HepG2 (cell line): ENCODE measurements around the gene FBXO24. TPM values are rescaled to one million over a fixed set of nuclear protein-coding genes. Genes with fewer than 3 reads are reported as not detected.

ENCODE experiments used
- ELF3 ChIP-seq: IDR thresholded peaks from 2 replicates; pipeline ENCODE4 v1.6.1; 2016; ENCODE audit warnings: missing genetic modification reagents, missing compliant biosample characterization
- FOXJ3 ChIP-seq: sonication (generic); formaldehyde crosslinking; IDR thresholded peaks from 2 replicates; pipeline ENCODE4 v1.4.0; 2020; ENCODE audit warnings: missing genetic modification reagents, mild to moderate bottlenecking, borderline replicate concordance
- GLMP ChIP-seq: sonication (generic); formaldehyde crosslinking; IDR thresholded peaks from 2 replicates; pipeline ENCODE4 v1.9.0; 2021; ENCODE audit warnings: missing genetic modification reagents, mild to moderate bottlenecking, borderline replicate concordance
- HOXA5 ChIP-seq: sonication (generic); formaldehyde crosslinking; IDR thresholded peaks from 2 replicates; pipeline ENCODE4 v1.4.0; 2020; ENCODE audit warnings: missing genetic modification reagents
- HOXA7 ChIP-seq: sonication (generic); formaldehyde crosslinking; IDR thresholded peaks from 2 replicates; pipeline ENCODE4 v1.8.1; 2022; ENCODE audit warnings: mild to moderate bottlenecking, missing genetic modification reagents, moderate library complexity
- KLF13 ChIP-seq: sonication (generic); formaldehyde crosslinking; IDR thresholded peaks from 2 replicates; pipeline ENCODE4 v1.4.0; 2020; ENCODE audit warnings: mild to moderate bottlenecking, missing genetic modification reagents
- MTA1 ChIP-seq: sonication (generic); formaldehyde crosslinking; IDR thresholded peaks from 2 replicates; pipeline ENCODE4 v1.4.0; 2020; ENCODE audit warnings: missing genetic modification reagents, mild to moderate bottlenecking, borderline replicate concordance
- PCBP2 ChIP-seq: fragments of 200-400 bp; formaldehyde crosslinking; optimal IDR thresholded peaks from 2 replicates; pipeline ENCODE3; 2018; ENCODE audit warnings: low read length, low read depth; ENCODE audit not compliant: poor library complexity, severe bottlenecking
- POGZ ChIP-seq: sonication (generic); formaldehyde crosslinking; IDR thresholded peaks from 2 replicates; pipeline ENCODE4 v1.4.0; 2020; ENCODE audit warnings: mild to moderate bottlenecking, missing genetic modification reagents
- PREB ChIP-seq: sonication (generic); formaldehyde crosslinking; IDR thresholded peaks from 2 replicates; pipeline ENCODE4 v1.4.0; 2020; ENCODE audit warnings: missing genetic modification reagents
- PTBP1 ChIP-seq: fragments of 200-400 bp; formaldehyde crosslinking; IDR thresholded peaks from 2 replicates; pipeline ENCODE4 v1.6.1; 2018; ENCODE audit warnings: low read length, low read depth; ENCODE audit not compliant: poor library complexity, severe bottlenecking
- TGIF2 ChIP-seq: IDR thresholded peaks from 2 replicates; pipeline ENCODE4 v1.6.1; 2016; ENCODE audit warnings: control low read depth, missing compliant biosample characterization
- ZFP62 ChIP-seq: sonication (generic); formaldehyde crosslinking; IDR thresholded peaks from 2 replicates; pipeline ENCODE4 v1.4.0; 2020; ENCODE audit warnings: missing genetic modification reagents
- ZNF337 ChIP-seq: sonication (generic); formaldehyde crosslinking; IDR thresholded peaks from 2 replicates; pipeline ENCODE4 v1.5.1; 2020; ENCODE audit warnings: missing genetic modification reagents, low read depth, mild to moderate bottlenecking, borderline replicate concordance
- ZNF33B ChIP-seq: sonication (generic); formaldehyde crosslinking; IDR thresholded peaks from 2 replicates; pipeline ENCODE4 v1.5.1; 2020; ENCODE audit warnings: mild to moderate bottlenecking, missing genetic modification reagents
- ZNF503 ChIP-seq: sonication (generic); formaldehyde crosslinking; IDR thresholded peaks from 2 replicates; pipeline ENCODE4 v1.4.0; 2020; ENCODE audit warnings: missing genetic modification reagents
- ZNF772 ChIP-seq: sonication (generic); formaldehyde crosslinking; IDR thresholded peaks from 2 replicates; pipeline ENCODE4 v1.5.0; 2020; ENCODE audit warnings: mild to moderate bottlenecking, missing genetic modification reagents
- ZNF891 ChIP-seq: sonication (generic); formaldehyde crosslinking; IDR thresholded peaks from 2 replicates; pipeline ENCODE4 v1.5.0; 2020; ENCODE audit warnings: mild to moderate bottlenecking, missing genetic modification reagents
- ZSCAN29 ChIP-seq: sonication (generic); formaldehyde crosslinking; conservative IDR thresholded peaks from 2 replicates; pipeline ENCODE4 v1.4.0; 2020; ENCODE audit warnings: mild to moderate bottlenecking, missing genetic modification reagents
- polyA plus RNA-seq, 8 experiments: library from polyadenylated mRNA; depleted of rRNA in 3 of 8; stranded (reverse) in 7 of 8; unstranded in 1 of 8; fragments of >200 nt; fragmentation: Illumina TruSeq in 4 of 8; extraction: Trizol in 4 of 8; gene quantifications; 2 replicates each; pipeline versions ENCODE4 v1.2.1 to v1.2.3, GENCODE V29; 2011 to 2016; ENCODE audit warnings: low read depth in 4 of 8, missing spikeins in 1 of 8, mixed read lengths in 1 of 8; ENCODE audit not compliant: insufficient read depth in 1 of 8
- total RNA-seq, 5 experiments: library from RNA; depleted of rRNA; stranded (reverse); fragments of >200 nt; fragmentation: Illumina TruSeq; extraction: Trizol; gene quantifications; 2 replicates each; pipeline ENCODE4 v1.2.3, GENCODE V29; 2016; ENCODE audit warnings: low read depth in 1 of 5
- TF ChIP-seq, protein P1 (sequence below): sonication (generic); formaldehyde crosslinking; IDR thresholded peaks from 2 replicates; pipeline ENCODE4 v1.9.0; 2021; ENCODE audit warnings: missing genetic modification reagents, borderline replicate concordance
- TF ChIP-seq, protein P2 (sequence below): IDR thresholded peaks from 2 replicates; pipeline ENCODE4 v1.6.1; 2012; ENCODE audit warnings: inconsistent platforms

Gene FBXO24
- total and polyA plus RNA-seq, 2 of the 13 experiments (the other 11 are each of a cell fraction or from before 2014, with no cell fraction given) = 0.20 to 0.55 TPM

DNA sequence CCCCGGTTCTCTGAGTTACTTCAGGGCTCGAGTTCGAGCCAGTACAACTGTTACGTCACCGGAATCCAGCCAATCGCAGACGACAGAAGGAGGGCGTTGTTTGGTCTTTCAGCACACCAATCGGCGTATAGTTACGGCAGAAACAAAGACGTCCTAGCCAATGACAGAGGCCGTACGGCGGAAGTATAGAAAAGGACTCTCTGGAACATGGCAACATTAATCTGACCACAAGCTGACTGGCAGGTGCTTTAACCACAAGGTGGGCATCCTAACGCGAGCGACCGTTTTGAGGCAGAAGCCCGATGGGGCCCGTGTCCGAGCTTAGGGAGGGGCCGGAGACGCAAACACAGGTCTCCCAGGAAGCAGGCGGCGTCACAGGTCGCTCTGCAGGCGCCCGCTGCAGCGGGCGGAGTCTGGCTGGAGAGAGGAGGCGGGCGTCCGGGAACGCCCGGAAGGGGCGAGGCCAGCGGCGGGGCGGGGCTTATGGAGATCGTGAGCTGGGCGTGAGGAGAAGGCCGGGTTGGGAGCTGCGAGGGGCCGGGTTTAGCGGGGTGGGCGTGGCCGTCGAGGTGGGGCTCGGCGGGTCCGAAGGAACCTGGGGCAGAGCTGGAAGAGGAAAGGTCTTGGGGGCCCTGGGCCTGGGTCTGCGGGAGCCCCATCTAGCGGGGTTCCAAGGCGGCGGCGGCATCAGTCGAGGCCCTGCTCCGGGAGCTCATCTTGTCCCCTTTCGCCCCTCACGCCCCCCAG, 26.0 kb downstream of the FBXO24 start, which contains the start of gene MOSPD3 (continued):
- TF ChIP-seq, protein P1, sequence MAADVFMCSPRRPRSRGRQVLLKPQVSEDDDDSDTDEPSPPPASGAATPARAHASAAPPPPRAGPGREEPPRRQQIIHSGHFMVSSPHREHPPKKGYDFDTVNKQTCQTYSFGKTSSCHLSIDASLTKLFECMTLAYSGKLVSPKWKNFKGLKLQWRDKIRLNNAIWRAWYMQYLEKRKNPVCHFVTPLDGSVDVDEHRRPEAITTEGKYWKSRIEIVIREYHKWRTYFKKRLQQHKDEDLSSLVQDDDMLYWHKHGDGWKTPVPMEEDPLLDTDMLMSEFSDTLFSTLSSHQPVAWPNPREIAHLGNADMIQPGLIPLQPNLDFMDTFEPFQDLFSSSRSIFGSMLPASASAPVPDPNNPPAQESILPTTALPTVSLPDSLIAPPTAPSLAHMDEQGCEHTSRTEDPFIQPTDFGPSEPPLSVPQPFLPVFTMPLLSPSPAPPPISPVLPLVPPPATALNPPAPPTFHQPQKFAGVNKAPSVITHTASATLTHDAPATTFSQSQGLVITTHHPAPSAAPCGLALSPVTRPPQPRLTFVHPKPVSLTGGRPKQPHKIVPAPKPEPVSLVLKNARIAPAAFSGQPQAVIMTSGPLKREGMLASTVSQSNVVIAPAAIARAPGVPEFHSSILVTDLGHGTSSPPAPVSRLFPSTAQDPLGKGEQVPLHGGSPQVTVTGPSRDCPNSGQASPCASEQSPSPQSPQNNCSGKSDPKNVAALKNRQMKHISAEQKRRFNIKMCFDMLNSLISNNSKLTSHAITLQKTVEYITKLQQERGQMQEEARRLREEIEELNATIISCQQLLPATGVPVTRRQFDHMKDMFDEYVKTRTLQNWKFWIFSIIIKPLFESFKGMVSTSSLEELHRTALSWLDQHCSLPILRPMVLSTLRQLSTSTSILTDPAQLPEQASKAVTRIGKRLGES (CRISPR knock-in tag) = no peak
- TF ChIP-seq HOXA7 (CRISPR knock-in tag) = no peak
- TF ChIP-seq PTBP1 = no peak
- no peak for TF ChIP-seq ZNF337 (CRISPR knock-in tag)
- no peak for TF ChIP-seq ZNF503
- TF ChIP-seq MTA1 (CRISPR knock-in tag) = no peak
- TF ChIP-seq FOXJ3 = no peak
- TF ChIP-seq ELF3 (CRISPR knock-in tag) = 0 out of 2 replicates have a peak, but pooled peaks have one; percentile 22
- TF ChIP-seq PREB = no peak
- TF ChIP-seq PCBP2 = no peak
- TF ChIP-seq, protein P2, sequence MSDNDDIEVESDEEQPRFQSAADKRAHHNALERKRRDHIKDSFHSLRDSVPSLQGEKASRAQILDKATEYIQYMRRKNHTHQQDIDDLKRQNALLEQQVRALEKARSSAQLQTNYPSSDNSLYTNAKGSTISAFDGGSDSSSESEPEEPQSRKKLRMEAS = peak; percentile 51; the same call in 1 of the 2 replicates
- peak; percentile 66; the same call in 1 of the 2 replicates for TF ChIP-seq ZNF772 (CRISPR knock-in tag)
- no peak for TF ChIP-seq ZFP62
- TF ChIP-seq POGZ (CRISPR knock-in tag) = no peak
- TF ChIP-seq ZNF33B = no peak
- no peak for TF ChIP-seq ZSCAN29 (CRISPR knock-in tag)
- TF ChIP-seq TGIF2 (CRISPR knock-in tag) = 0 out of 2 replicates have a peak, but pooled peaks have one; percentile 41
- 0 out of 2 replicates have a peak, but pooled peaks have one; percentile 10 for TF ChIP-seq HOXA5 (CRISPR knock-in tag)
- TF ChIP-seq GLMP = no peak
- TF ChIP-seq ZNF891 = no peak; the same call in 1 of the 2 replicates
- no peak for TF ChIP-seq KLF13 (CRISPR knock-in tag)
